HG03565 (cell line): Measurements from ENCODE around the gene ITPKA.

Source experiments
- ATAC-seq: cut with Tn5 transposase; IDR thresholded peaks from one replicate; pipeline ENCODE4 v1.9.1; 2021; ENCODE audit warnings: mild to moderate bottlenecking, moderate library complexity; ENCODE audit not compliant: unreplicated experiment

Gene ITPKA

DNA sequence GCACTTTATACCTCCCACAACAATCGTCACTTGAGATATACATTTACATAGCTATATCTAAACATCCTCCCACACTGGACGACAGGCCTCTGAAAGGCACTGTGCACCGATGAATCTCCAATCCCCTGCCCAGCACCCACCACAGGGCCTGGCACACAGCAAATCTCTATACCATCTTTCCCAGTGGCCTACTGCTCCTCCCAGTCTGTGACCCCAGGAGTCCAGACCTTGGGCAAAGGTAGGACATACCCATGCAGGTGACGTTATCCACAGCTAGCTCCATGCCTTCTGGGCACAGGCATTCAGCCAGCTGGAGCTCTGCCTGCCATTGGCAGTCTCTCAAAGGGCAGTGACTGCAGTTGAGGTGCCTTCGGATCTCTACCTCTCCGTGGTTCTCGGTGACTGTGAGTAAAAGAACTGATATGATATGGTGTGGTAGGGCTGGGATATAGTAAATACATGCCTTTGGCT, 14.2 kb downstream of the ITPKA start:
- ATAC-seq: no peak

DNA sequence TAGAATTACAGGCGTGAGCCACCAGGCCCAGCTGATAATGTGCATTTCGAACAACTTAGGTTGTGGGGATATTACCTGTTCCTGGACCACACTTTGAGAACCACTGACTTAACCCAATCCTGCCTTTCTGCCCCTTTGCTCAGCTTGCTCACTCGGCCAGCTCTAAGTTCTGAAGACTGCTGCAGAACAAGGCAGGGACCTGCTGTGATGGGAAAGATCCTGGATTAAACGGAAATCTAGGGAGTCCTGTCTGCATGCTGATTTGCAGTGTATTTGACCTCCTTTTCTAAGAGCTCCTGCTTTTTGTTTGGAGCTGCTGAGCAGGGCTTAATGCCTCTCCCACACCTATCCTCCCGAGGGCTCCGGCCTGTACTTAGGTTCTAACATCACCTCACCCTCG, 17.1 kb downstream of the ITPKA start:
- ATAC-seq: no peak

- no peak for ATAC-seq
Measured at GRCh38 chr15:41511331-41511898, 17.7 kb downstream of the ITPKA start.

DNA sequence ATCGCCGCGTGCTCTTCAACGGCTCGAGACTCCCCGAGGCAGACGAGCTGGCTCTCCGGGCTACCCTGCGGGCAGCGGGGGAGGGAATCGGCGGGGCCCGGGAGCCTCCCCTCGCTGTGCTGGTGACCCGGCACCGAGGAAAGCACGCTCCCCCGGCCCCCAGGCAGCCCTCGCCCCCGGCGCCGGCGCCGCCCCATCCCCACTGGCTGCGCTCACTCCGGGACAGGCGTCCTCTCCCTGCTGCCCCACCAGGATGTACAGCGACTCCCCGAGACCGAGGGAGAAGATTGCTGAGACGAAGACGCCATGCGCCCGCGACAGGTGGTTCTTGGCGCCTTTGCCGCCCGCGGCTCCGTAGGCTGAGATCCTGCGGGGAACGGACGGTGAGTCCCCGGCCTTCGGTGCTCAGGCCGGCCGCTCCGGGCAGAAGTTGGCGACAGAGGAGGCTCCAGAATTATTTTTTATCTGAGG, 18.3 kb downstream of the ITPKA start:
- no peak for ATAC-seq

DNA sequence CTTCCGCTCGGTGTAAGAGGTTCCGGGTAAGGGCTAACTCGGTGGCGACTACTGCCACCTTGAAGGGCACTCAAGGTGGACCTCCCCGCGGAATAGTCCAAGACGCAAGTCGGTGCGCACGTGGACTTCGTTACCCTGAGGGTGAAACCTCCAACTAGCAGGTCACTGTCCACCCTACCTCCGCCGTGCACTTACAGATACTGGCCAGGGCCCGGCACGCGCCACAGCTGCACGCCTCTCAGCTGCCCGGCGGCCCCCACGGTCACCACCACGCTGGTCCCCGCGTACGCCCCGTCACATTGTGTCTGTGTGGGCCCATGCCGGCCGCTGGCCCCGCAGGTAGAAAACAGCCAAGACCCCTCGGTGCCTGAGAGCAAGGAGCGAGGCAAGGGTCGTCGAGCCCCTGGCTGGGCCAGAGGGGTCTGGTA, 18.9 kb downstream of the ITPKA start:
- ATAC-seq: no peak

DNA sequence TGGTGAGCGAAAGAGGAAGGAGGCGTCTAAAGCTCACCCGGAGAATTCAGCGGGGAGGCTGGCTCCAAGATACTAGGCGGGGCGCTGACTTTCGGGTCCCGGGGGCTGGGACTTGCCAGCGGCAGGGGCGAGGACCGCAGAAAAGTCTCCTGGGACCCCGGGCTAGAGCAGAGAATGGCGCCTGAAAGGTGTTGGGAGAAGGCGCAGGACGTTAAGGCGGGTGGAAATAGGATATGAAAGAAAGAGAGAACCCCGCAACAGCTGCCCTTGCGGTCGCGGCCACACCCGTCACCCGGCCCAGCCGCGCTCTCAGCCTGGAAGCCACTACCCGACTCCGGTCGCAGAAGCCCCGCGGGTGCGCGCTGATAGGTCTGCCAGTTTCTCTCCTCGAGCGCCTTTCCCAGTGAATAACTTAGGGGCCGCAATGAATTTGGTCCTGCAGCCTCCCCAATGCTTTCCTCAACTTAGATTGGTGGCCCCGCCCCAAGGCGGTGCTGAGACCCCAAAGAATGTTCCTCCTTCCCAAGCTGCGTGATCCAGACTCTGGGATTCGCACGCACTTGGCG, 19.3 kb downstream of the ITPKA start:
- ATAC-seq: no peak

- no peak for ATAC-seq
Measured at GRCh38 chr15:41513506-41514227, 20.0 kb downstream of the ITPKA start, which contains the start of gene LTK. LTK (minus strand) TSS chr15:41513827; CDS start chr15:41513709, 118 bp downstream.

DNA sequence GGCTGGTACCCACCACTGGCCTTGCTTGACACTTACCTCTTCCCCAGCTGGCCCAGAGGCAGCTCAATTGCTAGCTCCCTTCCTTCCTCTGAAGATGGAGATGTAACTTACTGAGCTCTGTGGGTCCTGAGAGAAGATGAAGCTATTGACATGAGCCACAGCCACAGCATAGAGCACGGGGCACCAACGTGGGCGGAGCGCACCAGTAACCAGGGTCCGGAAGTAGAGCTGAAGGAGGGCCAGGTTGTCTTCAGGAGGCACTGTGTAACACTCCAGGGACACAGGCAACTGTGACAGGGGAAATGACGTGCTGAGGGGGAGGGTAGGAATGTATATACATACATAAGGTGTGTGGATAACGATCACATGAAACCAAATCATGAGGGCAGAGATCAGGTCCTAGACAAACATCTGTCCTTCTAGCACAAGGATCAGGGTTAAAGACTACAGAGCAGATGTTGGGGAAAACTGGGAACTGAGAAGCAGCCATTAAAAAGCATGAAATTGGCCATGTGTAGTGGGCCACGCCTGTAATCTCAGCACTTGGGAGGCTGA, 24.3 kb downstream of the ITPKA start:
- ATAC-seq: no peak

- ATAC-seq: no peak
Measured at GRCh38 chr15:41520636-41521035, 27.0 kb downstream of the ITPKA start.

GRCh38 chr15:41521614-41522013, 27.9 kb downstream of the ITPKA start:
- no peak for ATAC-seq

DNA sequence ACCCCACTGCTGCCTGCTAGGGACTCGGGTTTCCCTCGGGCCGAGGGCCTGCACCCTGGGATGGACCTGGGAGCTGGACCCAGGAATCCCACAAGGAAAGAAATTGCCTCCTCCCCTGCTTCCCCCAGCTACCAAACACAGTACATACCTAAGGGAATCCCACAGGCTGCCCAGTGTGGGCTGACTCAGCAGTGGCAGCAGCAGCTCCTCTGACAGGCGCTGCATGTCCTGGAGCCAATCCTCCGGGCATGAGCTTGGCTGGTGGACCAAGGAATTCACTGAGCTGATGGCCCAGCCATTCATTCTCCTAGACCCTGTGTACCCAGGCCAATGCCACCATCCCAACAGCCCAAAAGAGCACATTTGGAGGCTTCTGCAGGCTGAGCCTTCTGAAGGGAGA, 29.4 kb downstream of the ITPKA start:
- ATAC-seq: no peak

DNA sequence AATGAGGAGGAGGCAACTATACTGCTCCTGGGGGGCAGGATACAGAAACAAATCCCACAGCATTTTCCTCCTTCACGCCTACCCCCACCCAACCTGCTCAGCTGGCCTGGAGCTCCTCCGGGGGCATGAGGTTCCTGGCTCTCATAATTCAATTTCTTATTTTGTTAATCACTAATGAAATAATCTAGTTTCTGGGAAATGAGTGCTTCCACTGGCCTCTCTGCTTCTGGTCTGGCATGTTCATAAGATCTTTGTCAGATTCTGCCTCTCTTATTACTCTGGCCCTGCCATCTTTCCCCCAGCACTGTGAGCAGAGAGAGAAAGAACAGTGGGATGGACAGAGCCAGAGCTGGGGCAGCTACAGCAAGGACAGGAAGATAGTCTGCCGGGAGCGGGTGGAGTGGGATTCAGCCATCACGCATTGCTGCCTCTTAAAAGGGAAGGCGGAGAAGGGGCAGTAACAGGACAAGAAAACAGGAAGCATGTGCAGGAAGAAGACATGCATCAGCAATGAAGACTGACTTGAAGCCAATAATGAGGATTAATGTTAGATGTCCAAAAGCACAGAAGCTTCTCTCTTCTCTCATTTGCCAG, 36.8 kb downstream of the ITPKA start:
- no peak for ATAC-seq

- no peak for ATAC-seq
Measured at GRCh38 chr15:41535544-41535943, 41.9 kb downstream of the ITPKA start.

- no peak for ATAC-seq
Measured at GRCh38 chr15:41536866-41537265, 43.2 kb downstream of the ITPKA start.

DNA sequence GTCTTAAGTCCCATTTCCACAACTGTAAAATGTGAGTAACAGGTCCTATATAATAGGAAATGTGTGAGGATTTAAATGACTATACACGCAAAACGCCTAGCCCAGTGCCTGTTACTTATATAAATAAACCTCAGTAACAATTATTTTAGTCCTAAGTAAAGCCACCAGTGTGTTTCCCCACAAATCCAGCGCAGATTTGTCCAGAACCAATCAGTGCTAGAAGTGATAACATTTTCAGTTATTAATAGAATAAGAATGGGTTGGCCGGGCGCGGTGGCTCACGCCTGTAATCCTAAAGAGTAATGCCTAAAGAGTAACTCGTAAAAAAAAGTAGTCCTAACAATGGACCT, 49.8 kb downstream of the ITPKA start:
- ATAC-seq: no peak

- ATAC-seq: no peak
Measured at GRCh38 chr15:41544650-41545015, 51.0 kb downstream of the ITPKA start.

- no peak for ATAC-seq
Measured at GRCh38 chr15:41545218-41545617, 51.5 kb downstream of the ITPKA start.

GRCh38 chr15:41546851-41547786, 53.4 kb downstream of the ITPKA start:
- ATAC-seq: no peak

DNA sequence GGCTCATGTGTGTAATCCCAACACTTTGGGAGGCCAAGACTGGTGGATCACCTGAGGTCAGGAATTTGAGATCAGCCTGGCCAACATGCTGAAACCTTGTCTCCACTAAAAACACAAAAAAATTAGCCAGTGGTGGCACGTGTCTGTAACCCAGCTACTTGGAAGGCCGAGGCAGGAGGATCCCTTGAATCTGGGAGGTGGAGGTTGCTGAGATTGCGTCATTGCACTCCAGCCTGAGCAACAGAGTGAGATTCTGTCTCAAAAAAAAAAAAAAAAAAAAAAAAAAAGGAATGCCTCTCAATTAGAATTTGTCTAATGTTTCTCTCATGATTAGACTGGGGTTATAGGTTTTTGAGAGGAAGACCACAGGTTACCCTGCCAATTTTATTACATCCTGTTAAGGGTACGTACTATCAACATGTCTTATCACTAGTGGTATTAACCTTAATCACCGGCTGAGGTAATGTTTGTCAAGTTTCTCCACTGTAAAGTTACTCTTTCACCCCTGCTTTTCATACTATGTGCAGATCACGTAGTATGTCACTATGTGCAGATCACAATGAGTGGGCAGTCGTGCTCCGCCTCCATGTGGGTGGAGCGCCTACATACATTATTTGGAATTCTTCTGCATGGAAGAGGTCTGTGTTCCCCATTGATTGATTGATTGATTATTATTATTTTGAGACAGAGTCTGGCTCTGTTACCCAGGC, 56.5 kb downstream of the ITPKA start:
- ATAC-seq: no peak
